WI38 (cell line): ENCODE results near the gene BTG4.
A peak's percentile ranks its signal among the peaks of the same experiment; 100 is the strongest.

Experiments used
- H3K4me3 ChIP-seq: 2 replicates; pipeline ENCODE4 v1.5.1; 2011; ENCODE audit warnings: low read depth, mild to moderate bottlenecking, control low read depth, low read length
- TF ChIP-seq, protein P1 (sequence below): IDR thresholded peaks from 2 replicates; pipeline ENCODE4 v1.5.1; 2012; ENCODE audit warnings: low read depth, mild to moderate bottlenecking, control low read depth, low read length

The BTG4 gene

DNA sequence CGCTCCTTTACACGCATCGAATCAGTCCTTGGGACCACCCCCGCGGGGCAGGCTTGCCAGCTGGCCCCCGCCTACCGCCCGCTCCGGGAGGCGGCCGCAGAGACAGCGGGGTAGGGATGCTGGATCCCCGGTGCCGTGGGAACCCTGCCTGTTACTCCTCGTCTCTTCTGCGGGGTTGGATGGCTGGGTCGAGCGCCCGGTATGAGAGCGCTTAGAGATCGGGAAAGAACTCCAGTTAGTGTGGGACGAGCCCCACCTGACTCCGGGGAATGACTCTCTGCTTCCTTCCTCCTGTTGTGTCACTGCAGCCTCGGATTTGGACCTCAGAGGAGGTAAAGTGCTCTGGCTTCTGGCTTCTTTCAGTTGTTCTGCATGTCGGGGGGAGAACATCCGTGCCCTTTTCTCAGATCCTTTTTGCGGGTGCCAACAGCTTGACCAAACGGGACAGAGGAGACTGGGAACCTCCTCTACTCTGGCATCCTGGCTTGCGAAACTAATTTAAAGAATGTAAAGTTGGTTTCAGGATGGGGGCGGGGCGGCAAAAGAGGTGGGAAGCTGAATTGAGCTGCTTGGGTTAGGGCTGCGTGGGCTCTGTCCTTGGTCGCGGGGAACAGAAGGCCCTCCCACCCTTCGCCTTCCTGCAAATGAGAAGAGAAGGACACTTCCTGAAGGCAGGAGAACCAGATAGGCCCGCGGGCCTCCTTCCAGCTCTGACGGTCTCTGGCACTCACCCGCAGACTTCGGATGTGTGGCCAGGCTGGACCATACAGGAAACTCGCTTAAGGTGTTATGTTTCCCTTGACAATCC is 29.3 kb upstream of the BTG4 start:
- TF ChIP-seq, protein P1, sequence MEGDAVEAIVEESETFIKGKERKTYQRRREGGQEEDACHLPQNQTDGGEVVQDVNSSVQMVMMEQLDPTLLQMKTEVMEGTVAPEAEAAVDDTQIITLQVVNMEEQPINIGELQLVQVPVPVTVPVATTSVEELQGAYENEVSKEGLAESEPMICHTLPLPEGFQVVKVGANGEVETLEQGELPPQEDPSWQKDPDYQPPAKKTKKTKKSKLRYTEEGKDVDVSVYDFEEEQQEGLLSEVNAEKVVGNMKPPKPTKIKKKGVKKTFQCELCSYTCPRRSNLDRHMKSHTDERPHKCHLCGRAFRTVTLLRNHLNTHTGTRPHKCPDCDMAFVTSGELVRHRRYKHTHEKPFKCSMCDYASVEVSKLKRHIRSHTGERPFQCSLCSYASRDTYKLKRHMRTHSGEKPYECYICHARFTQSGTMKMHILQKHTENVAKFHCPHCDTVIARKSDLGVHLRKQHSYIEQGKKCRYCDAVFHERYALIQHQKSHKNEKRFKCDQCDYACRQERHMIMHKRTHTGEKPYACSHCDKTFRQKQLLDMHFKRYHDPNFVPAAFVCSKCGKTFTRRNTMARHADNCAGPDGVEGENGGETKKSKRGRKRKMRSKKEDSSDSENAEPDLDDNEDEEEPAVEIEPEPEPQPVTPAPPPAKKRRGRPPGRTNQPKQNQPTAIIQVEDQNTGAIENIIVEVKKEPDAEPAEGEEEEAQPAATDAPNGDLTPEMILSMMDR, result no peak
- H3K4me3 ChIP-seq, result peak overlapping the region; percentile 87

DNA sequence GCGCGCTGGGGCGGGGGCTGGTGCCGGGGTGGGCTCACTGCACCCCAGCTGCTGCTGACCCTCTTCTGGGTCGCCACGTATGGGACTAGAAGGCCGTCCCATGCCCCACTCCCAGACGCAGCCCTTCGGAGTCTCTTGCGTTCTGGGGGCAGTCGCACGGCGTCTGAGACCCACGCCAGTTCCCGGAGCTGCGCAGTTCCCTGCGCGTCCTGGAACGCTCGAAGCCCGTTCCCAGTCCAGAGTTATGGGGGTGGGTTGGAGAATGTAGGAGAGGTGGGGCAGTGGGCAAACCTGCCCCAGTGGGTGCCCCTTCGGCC is 28.7 kb upstream of the BTG4 start:
- peak overlapping the region; percentile 87 for H3K4me3 ChIP-seq
- TF ChIP-seq, protein P1, result no peak

DNA sequence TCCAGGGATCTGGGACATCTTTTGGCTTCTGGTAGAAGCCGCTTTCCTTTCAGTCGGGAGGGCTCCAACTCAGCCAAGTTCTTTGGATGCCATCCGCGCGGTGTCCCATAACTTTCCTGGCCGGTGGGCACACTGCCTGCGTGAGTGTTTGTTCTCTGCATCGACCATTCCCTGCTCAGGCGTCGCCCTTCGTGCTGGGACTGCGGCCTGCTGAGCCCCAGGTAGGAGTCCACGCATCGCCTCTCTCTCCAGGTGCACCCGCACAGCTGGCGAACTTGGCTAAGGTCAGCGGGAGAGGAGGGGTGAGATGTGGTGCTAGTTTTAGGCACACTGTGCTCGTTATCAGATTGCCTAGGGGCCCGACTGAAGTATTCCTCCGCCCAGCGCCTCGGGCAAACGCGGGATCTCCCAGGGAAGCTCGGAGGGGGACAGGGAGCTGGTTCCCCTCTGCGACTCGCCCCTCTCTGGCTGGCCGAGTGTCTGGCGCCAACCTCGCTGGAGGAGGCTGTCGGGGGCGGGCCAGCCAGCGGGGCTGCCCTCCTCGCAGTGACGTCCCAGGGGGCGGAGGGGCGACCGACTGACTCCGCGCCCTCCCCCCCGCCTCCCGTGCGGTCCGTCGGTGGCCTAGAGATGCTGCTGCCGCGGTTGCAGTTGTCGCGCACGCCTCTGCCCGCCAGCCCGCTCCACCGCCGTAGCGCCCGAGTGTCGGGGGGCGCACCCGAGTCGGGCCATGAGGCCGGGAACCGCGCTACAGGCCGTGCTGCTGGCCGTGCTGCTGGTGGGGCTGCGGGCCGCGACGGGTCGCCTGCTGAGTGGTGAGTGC is 28.1 kb upstream of the BTG4 start, which contains the start of gene LAYN:
Gene LAYN, plus strand, starts transcription at position 607 of the 823 bp plus-strand sequence. Its CDS starts 124 bp downstream, at position 731.
- peak within 1 kb of the TSS; percentile 87 for H3K4me3 ChIP-seq
- TF ChIP-seq, protein P1, result no peak

DNA sequence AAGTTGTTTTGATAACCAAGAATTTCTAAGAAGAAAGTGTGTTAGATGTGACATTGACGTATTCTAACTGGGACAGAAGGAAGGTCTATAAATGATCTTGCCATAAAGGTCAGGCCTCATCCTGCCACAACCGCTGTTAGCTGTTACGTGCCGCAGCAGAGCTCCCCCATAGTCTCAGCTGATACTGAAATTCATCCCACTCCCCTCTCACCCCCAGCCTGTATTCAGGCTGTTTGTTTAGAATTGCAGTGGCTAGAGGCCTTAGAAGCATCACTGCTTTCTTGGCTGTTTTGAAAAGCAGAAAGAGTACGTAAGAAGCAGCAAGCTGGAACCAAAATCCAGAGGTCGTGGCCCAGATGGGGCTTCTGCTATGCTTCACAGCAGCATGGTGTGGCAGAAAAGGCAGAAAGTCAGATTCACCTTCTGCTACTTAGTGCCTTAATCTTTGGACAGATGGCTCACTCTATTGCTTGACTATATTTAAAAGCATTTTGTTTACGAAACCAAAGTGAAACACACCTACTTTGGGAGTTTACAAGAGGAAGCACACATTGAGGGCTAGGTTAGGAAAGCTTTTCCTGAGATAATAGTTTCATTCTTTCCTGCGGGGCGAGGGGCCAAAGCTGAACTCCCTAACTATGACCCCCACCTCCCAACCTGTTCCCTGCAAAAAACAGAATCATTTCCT is 27.4 kb upstream of the BTG4 start:
- peak overlapping the region; percentile 87 for H3K4me3 ChIP-seq
- TF ChIP-seq, protein P1, result no peak

DNA sequence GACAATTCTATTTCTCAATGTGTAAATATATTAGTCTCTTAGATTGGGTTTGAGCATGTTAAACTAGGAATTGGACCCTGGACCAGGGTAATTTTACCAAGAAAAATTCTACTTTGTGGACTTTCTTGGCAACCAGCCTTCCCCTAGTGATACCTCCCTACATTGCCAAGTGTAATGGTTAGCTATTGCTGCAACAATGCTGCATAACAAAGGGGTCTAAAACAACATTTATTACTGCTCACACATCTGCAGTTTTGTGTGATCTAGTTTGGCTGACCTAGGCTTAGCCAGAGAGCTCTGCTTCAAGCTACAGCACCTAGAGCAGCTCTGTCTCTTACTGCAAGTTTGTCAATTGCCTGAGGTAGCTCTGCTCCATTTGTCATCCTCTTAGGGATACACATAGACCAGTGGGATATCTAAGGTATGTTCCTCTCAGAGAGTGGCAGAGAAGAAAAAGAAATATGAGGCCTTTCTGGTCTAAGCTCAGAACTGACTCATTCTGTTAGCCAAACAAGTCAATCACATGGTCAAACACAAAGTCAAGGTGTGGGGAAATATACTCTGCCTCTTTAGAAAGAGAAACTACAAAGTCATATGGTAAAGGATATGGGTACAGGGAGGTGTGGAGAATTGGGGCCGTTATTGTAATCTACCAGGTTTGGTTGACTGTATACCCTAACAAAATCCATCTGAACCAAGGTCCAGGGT is 26.4 kb upstream of the BTG4 start:
- no peak overlapping the region for H3K4me3 ChIP-seq
- TF ChIP-seq, protein P1, result no peak

DNA sequence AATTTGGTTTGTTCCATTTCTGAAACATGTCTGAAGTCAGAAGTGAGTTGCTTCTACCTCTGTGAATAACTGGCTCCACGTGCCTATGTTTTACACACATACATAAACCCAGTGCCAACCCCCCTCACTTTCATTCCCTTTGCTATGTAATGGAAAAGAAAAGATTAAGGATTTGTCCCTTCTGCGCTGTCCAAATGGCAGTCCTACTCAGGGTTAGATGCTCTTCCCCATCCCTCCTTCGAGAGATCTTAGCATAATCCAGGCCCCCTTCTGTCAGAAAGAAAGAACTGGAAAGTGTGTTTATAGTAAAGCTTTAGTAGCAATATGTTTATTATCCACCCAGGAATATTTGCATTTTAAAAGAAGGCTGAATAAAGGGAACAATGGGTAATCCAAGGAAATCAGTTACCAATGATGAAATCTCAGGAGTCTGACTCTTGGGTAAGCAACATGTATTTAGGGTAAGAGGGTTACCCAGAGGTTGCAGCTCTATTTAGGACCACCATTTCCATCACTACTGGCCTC is 25.2 kb upstream of the BTG4 start:
- H3K4me3 ChIP-seq, result no peak overlapping the region
- TF ChIP-seq, protein P1, result no peak
